ENCODE results near the gene KIFC1. TPM values are rescaled to one million over a fixed set of nuclear protein-coding genes. Genes with fewer than 3 reads are reported as not detected.

The KIFC1 gene
- total RNA-seq, 1 experiment from 2014 or later: 81.8 TPM

DNA sequence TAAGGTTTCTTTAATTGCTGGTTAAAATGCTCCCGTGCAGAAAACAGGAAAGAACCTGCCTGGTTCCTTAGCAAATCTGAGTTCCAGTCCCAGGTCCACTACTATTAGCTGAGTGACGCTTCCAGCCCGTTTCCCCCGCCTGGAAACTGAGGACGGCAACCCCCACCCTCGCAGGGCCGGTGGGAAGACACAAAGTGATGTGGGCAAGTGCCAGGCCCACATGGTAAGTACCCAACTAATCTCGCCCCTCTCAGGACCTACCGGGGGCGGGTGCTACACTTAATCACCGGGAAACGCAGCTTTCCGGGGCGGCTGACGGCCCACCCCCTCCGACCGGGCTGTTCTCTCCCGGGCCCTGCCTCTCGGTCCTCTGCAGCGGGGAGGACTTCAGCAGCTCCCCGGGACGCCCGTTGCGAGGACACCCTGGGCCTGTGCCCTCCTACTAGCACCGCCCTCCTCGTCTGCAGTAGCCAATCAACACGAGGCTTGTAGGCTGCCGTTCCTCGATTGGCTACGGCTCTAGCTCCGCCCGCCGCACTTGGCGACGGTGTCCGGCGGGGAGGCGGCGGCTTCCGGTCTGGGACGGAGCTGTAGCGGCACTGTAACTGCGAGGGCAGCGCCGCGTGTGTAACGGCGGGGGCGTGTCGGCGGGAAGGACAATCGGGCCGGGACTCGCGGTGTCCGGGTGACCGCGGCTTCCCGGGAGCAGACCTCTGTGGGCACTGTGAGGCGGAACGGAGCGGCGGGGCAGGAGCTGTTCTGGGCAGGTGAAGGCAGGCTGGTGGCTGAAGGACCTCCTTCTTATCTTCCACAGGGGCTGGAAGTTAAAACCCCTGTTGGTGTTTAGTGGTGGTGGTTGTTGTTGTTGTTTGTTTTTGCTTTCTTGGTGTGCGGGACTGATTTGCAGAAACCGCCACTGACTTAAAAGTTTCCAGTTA, 62.7 kb downstream of the KIFC1 start, which contains the start of gene ZBTB9:
Gene ZBTB9, plus strand, starts transcription at position 568 of the 938 bp plus-strand sequence. CDS start 525 bp downstream, outside the sequence.
- peak; percentile 99 for ATAC-seq
- Histone ChIP-seq H3K4me3 (ENCODE audit: low read depth in 2 of 2, low read length in 2 of 2) (peak within 1 kb of the TSS; percentile 78 to 97), H3K27me3 (ENCODE audit: control insufficient read depth, insufficient read depth, low read length) (no peaks in the 10 kb centered on the region), H3K27ac (ENCODE audit: low read length) (peak within 1 kb of the TSS; percentile 97), H3K9me3 (ENCODE audit: control insufficient read depth, insufficient read depth, low read depth, low read length) (no peaks in the 10 kb centered on the region), H3K4me1 (ENCODE audit: control insufficient read depth, insufficient read depth, low read length) (peaks cover 7% of the 10 kb centered on the region; the same call in 1 of the 2 replicates), H3K36me3 (ENCODE audit: control insufficient read depth, insufficient read depth, low read length) (no peaks in the 10 kb centered on the region)
- POLR2A ChIA-PET: interaction anchor here (0.5 kb wide), 2 partner anchors 61 to 1800 kb away, joined by 8 to 10 read pairs; no protein-coding TSS in a partner anchor
- in situ Hi-C loops (cut with HindIII; ENCODE audit: low pct_unique_long_range_greater_than_20kb, low sequenced_read_pairs) (no loop called here), intact Hi-C loops (cut with micrococcal nuclease; ENCODE audit: unreplicated experiment) (loop anchor here (10.0 kb wide), 1 partner anchor 121 kb away; no protein-coding TSS in a partner anchor)
- CTCF ChIA-PET: interaction anchor here (0.5 kb wide), 1 partner anchor 97 kb away, joined by 3 read pairs; no protein-coding TSS in a partner anchor
- BruUV-seq (replicated peaks): TSS peak; percentile 98
- peak; percentile 67 for DNase-seq (ENCODE audit: low read depth, low spot score)
- TF ChIP-seq, protein P1, sequence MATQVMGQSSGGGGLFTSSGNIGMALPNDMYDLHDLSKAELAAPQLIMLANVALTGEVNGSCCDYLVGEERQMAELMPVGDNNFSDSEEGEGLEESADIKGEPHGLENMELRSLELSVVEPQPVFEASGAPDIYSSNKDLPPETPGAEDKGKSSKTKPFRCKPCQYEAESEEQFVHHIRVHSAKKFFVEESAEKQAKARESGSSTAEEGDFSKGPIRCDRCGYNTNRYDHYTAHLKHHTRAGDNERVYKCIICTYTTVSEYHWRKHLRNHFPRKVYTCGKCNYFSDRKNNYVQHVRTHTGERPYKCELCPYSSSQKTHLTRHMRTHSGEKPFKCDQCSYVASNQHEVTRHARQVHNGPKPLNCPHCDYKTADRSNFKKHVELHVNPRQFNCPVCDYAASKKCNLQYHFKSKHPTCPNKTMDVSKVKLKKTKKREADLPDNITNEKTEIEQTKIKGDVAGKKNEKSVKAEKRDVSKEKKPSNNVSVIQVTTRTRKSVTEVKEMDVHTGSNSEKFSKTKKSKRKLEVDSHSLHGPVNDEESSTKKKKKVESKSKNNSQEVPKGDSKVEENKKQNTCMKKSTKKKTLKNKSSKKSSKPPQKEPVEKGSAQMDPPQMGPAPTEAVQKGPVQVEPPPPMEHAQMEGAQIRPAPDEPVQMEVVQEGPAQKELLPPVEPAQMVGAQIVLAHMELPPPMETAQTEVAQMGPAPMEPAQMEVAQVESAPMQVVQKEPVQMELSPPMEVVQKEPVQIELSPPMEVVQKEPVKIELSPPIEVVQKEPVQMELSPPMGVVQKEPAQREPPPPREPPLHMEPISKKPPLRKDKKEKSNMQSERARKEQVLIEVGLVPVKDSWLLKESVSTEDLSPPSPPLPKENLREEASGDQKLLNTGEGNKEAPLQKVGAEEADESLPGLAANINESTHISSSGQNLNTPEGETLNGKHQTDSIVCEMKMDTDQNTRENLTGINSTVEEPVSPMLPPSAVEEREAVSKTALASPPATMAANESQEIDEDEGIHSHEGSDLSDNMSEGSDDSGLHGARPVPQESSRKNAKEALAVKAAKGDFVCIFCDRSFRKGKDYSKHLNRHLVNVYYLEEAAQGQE (IDR thresholded peaks at IDR 0.05; ENCODE audit: insufficient read depth in 1 of 2, low read depth in 2 of 2, low read length in 1 of 2): no peak
- TF ChIP-seq CTCF (IDR thresholded peaks at IDR 0.05): no peak
- TF ChIP-seq TCF7L2 (IDR thresholded peaks at IDR 0.05; ENCODE audit: low read depth, low read length): no peak
- peak; percentile 76; the same call in 1 of the 2 replicates for TF ChIP-seq SIN3A (IDR thresholded peaks at IDR 0.05; ENCODE audit: borderline replicate concordance, insufficient read depth, low read depth, low read length)
- TF ChIP-seq POLR2AphosphoS5 (IDR thresholded peaks at IDR 0.05; ENCODE audit: low read depth, low read length): peak; percentile 92

DNA sequence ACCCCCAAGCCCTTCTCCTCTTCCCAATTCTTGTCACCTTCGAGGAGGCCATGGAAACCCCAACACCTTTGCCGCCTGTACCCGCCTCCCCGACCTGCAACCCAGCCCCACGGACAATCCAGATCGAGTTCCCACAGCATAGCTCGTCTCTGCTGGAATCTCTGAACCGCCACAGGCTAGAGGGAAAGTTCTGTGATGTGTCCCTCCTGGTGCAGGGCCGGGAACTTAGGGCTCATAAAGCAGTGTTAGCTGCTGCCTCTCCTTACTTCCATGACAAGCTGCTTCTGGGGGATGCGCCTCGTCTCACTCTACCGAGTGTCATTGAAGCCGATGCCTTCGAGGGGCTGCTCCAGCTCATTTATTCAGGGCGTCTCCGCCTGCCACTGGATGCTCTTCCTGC, 63.4 kb downstream of the KIFC1 start:
- in situ Hi-C loops (cut with HindIII; ENCODE audit: low pct_unique_long_range_greater_than_20kb, low sequenced_read_pairs): no loop called here
- no peaks in the 10 kb centered on the region for H3K27me3 ChIP-seq (ENCODE audit: control insufficient read depth, insufficient read depth, low read length)
- peak overlapping the region; percentile 97 for H3K27ac ChIP-seq (ENCODE audit: low read length)
- peaks cover 7% of the 10 kb centered on the region; the same call in 1 of the 2 replicates for H3K4me1 ChIP-seq (ENCODE audit: control insufficient read depth, insufficient read depth, low read length)
- no peaks in the 10 kb centered on the region for H3K9me3 ChIP-seq (ENCODE audit: control insufficient read depth, insufficient read depth, low read depth, low read length)
- peak overlapping the region; percentile 78 to 97 for H3K4me3 ChIP-seq (ENCODE audit: low read depth in 2 of 2, low read length in 2 of 2)
- ATAC-seq: no peak
- DNase-seq (ENCODE audit: low read depth, low spot score): no peak
- BruUV-seq (replicated peaks): no TSS peak
- no peak for TF ChIP-seq SIN3A (IDR thresholded peaks at IDR 0.05; ENCODE audit: borderline replicate concordance, insufficient read depth, low read depth, low read length)
- no peak for TF ChIP-seq TCF7L2 (IDR thresholded peaks at IDR 0.05; ENCODE audit: low read depth, low read length)
- no peak for TF ChIP-seq POLR2AphosphoS5 (IDR thresholded peaks at IDR 0.05; ENCODE audit: low read depth, low read length)
- TF ChIP-seq CTCF (IDR thresholded peaks at IDR 0.05): no peak
- TF ChIP-seq, protein P1 (IDR thresholded peaks at IDR 0.05; ENCODE audit: insufficient read depth in 1 of 2, low read depth in 2 of 2, low read length in 1 of 2): no peak
- H3K36me3 ChIP-seq (ENCODE audit: control insufficient read depth, insufficient read depth, low read length): no peaks in the 10 kb centered on the region
- ChIA-PET POLR2A (no interaction called here), CTCF (no interaction called here)
- intact Hi-C loops (cut with micrococcal nuclease; ENCODE audit: unreplicated experiment): loop anchor here (10.0 kb wide), 1 partner anchor 120 kb away; no protein-coding TSS in a partner anchor
